GM13976 (cell line): ENCODE measurements around the gene OTOA.
A peak's percentile ranks its signal among the peaks of the same experiment; 100 is the strongest.
"Not testable (repeated sequence)": the region's sequence is repeated elsewhere in the genome, so short reads cannot be mapped to it uniquely, and the experiment has no call there.

ENCODE experiments used
- DNase-seq: peaks from one replicate; pipeline ENCODE4 v3.0.0; 2012; ENCODE audit warnings: low spot score
- in situ Hi-C: fragments of 300-500 bp; cut with MboI; formaldehyde crosslinking; loops from one replicate; pipeline ENCODE4 v1.12.0; 2022; ENCODE audit warnings: low sequenced_read_pairs, mixed read lengths, inconsistent platforms; ENCODE audit not compliant: unreplicated experiment
- TF ChIP-seq, protein P1 (sequence below): IDR thresholded peaks from 2 replicates; pipeline ENCODE4 v1.5.1; 2012; ENCODE audit warnings: borderline replicate concordance, mild to moderate bottlenecking; ENCODE audit not compliant: insufficient read depth; ENCODE audit errors: extremely low read depth, missing control alignments, control extremely low read depth

OTOA gene

DNA sequence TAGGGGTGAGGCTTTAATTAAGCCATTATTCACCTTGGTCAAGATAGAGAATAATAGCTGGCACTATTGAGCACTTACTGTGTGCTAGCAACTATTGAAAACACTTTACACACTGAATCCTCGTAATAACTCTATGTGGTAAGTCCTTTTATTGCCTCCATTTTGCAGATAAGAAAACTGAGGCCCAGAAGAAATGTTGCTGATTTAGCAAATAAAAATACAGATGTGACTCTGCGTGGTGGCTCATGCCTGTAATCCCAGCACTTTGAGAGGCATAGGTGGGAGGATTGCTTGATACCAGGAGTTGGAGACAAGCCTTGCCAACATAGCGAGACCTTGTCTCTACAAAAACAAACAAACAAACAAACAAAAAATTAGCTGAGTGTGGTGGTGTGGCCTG is 19.4 kb downstream of the OTOA start:
- DNase-seq: no peak
- in situ Hi-C loops: no loop called here
- TF ChIP-seq, protein P1, sequence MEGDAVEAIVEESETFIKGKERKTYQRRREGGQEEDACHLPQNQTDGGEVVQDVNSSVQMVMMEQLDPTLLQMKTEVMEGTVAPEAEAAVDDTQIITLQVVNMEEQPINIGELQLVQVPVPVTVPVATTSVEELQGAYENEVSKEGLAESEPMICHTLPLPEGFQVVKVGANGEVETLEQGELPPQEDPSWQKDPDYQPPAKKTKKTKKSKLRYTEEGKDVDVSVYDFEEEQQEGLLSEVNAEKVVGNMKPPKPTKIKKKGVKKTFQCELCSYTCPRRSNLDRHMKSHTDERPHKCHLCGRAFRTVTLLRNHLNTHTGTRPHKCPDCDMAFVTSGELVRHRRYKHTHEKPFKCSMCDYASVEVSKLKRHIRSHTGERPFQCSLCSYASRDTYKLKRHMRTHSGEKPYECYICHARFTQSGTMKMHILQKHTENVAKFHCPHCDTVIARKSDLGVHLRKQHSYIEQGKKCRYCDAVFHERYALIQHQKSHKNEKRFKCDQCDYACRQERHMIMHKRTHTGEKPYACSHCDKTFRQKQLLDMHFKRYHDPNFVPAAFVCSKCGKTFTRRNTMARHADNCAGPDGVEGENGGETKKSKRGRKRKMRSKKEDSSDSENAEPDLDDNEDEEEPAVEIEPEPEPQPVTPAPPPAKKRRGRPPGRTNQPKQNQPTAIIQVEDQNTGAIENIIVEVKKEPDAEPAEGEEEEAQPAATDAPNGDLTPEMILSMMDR: no peak

DNA sequence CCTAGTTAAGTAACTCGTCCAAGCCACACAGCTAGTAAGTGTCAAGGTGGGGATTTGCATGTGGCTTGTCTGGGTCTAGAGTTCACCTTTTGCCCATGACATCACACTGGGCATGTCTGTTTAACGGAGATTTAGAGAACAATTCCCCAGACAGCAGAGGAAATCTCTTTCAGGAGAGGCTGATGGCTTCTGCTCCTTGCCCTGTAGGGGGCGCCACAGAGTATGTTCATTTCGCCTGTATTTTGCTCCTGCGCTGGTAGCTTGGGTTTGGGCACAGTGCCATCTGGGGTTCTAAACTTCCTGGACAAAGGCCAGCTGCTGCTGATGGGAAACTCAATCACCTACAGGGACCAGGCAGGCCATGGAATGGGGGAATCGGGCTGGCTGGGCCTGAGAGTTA is 20.4 kb downstream of the OTOA start:
- in situ Hi-C loops: no loop called here
- TF ChIP-seq, protein P1: peak; percentile 33
- DNase-seq: peak; percentile 43

DNA sequence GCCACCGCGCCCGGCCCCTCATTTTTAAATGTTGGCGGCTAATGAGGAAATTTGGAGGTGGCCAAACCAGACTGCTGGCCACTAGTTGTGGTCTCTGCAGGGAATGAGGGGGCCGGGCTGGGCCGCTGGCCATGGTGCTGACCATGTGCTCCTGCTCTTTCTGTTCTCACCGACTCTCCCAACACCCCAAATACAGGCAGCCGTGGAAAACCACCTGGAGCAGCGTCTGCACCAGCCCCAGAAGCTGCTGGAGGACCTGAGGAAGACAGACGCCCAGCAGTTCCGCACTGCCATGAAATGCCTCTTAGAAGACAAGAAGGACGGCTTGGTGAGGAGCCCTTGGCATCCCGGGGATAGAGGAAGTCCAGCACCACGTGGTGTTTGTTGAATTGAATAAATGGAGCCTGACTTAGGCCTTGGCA is 21.3 kb downstream of the OTOA start:
- no peak for DNase-seq
- TF ChIP-seq, protein P1: no peak
- in situ Hi-C loops: no loop called here

DNA sequence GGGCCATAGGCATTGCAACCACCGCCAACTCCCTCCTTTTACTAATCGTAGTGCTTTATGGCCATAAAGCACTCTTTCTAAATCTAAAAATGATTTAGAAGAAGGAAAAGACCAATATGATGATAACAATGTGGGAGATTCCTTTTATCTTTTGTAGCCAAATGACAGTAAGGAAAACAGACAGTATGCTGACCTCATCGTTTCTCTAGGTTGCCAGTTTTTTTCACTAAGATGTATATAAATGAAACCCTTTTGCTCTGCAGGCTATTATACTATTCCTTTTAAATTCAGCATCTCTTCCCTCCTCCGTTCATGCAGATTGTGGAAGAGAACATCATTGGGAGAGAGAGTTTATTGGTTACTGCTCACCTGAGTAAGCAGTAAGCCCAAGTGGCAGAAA is 25.3 kb downstream of the OTOA start:
- in situ Hi-C loops: no loop called here
- TF ChIP-seq, protein P1: no peak

DNA sequence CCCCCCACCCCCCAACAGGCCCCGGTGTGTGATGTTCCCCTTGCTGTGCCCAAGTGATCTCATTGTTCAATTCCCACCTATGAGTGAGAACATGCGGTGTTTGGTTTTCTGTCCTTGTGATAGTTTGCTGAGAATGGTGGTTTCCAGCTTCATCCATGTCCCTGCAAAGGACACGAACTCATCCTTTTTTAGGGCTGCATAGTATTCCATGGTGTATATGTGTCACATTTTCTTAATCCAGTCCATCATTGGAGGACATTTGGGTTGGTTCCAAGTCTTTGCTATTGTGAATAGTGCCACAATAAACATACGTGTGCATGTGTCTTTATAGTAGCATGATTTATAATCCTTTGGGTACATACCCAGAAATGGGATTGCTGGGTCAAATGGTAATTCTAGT is 27.2 kb downstream of the OTOA start:
- DNase-seq, in situ Hi-C loops: not testable (repeated sequence)

More for the DNA sequence above, 25.3 kb downstream of the OTOA start:
- DNase-seq: no peak

DNA sequence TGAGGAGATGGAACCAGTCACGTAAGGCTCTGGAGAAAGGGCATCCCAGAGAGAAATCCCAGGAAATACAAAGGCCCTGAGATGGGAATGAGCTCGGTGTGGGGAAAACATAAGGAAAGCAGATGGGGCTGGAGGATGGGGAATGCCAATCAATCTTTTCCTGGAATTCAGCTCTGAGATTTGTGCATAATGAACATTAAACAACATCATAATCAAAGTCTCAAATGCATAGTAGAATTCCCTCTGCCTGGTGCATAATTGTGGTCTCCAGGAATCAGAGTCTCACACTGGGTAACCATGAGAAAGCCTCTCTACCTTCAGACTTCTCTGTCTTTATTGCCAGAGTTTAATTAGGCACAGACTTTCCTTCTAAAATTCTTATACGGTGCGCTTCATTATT is 30.8 kb downstream of the OTOA start:
- no peak for DNase-seq
- in situ Hi-C loops: no loop called here
- TF ChIP-seq, protein P1: no peak

DNA sequence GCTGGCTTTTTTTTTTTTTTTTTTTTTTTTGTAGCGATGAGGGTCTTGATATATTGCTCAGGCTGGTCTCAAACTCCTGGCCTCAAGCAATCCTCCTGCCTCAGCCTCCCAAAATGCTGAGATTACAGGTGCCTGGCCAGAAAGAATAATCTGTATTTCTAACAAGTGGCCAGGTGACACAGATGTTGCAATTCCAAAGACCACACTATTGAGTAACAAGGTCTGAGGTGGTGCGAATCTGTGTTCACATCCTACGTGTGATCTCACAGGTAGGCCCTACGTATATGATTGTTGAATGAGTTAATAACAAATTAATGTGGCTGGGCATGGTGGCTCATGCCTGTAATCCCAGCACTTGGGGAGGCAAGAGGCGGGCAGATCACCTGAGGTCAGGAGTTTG is 33.3 kb downstream of the OTOA start:
- DNase-seq: no peak
- TF ChIP-seq, protein P1: no peak
- in situ Hi-C loops: no loop called here
